ENCODE data around the gene NLRP2B. TPM values are rescaled to one million over a fixed set of nuclear protein-coding genes. Genes with fewer than 3 reads are reported as not detected.

NLRP2B gene
- total RNA-seq, 1 experiment from 2014 or later: not detected

Other genes with a start within 250 kb of the NLRP2B start
- 7.8 and 8.5 TPM in 2 replicates for gene ZXDB, start 88.2 kb downstream of the NLRP2B start, total RNA-seq (2021)
- gene ZXDA, start 230.2 kb upstream of the NLRP2B start, total RNA-seq (2021): 5.3 and 5.6 TPM in 2 replicates